GM21723 (cell line): ENCODE measurements around the gene OTOA.
"Not testable (repeated sequence)": the region's sequence is repeated elsewhere in the genome, so short reads cannot be mapped to it uniquely, and the experiment has no call there.

ENCODE experiments used
- ATAC-seq: cut with Tn5 transposase; IDR thresholded peaks from one replicate; pipeline ENCODE4 v1.9.1; 2021; ENCODE audit warnings: mild to moderate bottlenecking, moderate library complexity; ENCODE audit not compliant: unreplicated experiment

OTOA gene

GRCh38 chr16:21667575-21667974, 3.8 kb downstream of the OTOA start:
- ATAC-seq: no peak

- no peak for ATAC-seq
These were observed 9.7 kb downstream of the OTOA start for GRCh38 chr16:21673469-21673868.

GRCh38 chr16:21674456-21674855, 10.7 kb downstream of the OTOA start:
- not testable (repeated sequence) for ATAC-seq

- not testable (repeated sequence) for ATAC-seq
These were observed 16.9 kb downstream of the OTOA start for GRCh38 chr16:21680714-21681113.

- ATAC-seq: no peak
These were observed 19.4 kb downstream of the OTOA start for GRCh38 chr16:21683184-21683583.

- ATAC-seq: no peak
These were observed 20.4 kb downstream of the OTOA start for GRCh38 chr16:21684199-21684598.

GRCh38 chr16:21685034-21685455, 21.3 kb downstream of the OTOA start:
- ATAC-seq: no peak

- no peak for ATAC-seq
These were observed 25.3 kb downstream of the OTOA start for GRCh38 chr16:21689107-21689506.

GRCh38 chr16:21690967-21691366, 27.2 kb downstream of the OTOA start:
- ATAC-seq: not testable (repeated sequence)

GRCh38 chr16:21694609-21695008, 30.8 kb downstream of the OTOA start:
- ATAC-seq: no peak

- ATAC-seq: no peak
These were observed 33.3 kb downstream of the OTOA start for GRCh38 chr16:21697032-21697431.

- no peak for ATAC-seq
These were observed 34.6 kb downstream of the OTOA start for GRCh38 chr16:21698169-21699032.

- ATAC-seq: no peak
These were observed 37.5 kb downstream of the OTOA start for GRCh38 chr16:21701271-21701670.

- no peak for ATAC-seq
These were observed 38.5 kb downstream of the OTOA start for GRCh38 chr16:21702276-21702675.

- ATAC-seq: no peak
These were observed 39.4 kb downstream of the OTOA start for GRCh38 chr16:21703156-21703555.

GRCh38 chr16:21703589-21704174, 39.9 kb downstream of the OTOA start:
- no peak for ATAC-seq

- ATAC-seq: no peak
These were observed 40.5 kb downstream of the OTOA start for GRCh38 chr16:21704266-21704665.

- no peak for ATAC-seq
These were observed 41.0 kb downstream of the OTOA start for GRCh38 chr16:21704733-21705132.

- no peak for ATAC-seq
These were observed 44.9 kb downstream of the OTOA start for GRCh38 chr16:21708533-21709115.

GRCh38 chr16:21710938-21711337, 47.2 kb downstream of the OTOA start:
- no peak for ATAC-seq

GRCh38 chr16:21713549-21714368, 50.0 kb downstream of the OTOA start:
- ATAC-seq: no peak
